ENCODE measurements around the gene STX18. TPM values are rescaled to one million over a fixed set of nuclear protein-coding genes. Genes with fewer than 3 reads are reported as not detected.

STX18 gene
- total RNA-seq (2022) (32.5 and 36.5 TPM in 2 replicates), Bru-seq, nascent RNA (percentile 80 among the genes with signal in this experiment), BruChase-seq, experiment 1, labeled RNA remaining after a 2-hour chase (percentile 76 among the genes with signal in this experiment), BruChase-seq, experiment 2, labeled RNA remaining after a 6-hour chase (percentile 67 among the genes with signal in this experiment)
- long read RNA-seq, transcript STX18-201 (11 exons, 2,138 nt), result major isoform, 50 of 63 reads
- long read RNA-seq, partial matches to known transcripts, result 0 of 63 reads
- long read RNA-seq, other reads (novel, unspliced or antisense), result 12 of 63 reads

GRCh38 chr4:4541661-4542570 lies at the start of gene STX18:
STX18 (minus strand) TSS chr4:4542048; CDS start chr4:4541964, 84 bp downstream.
- peaks cover 6% of the 10 kb centered on the region; the same call in 1 of the 2 replicates for H3K4me1 ChIP-seq
- POLR2A ChIA-PET, result interaction anchor here (1.0 to 1.3 kb wide), 2 partner anchors 14 to 33 kb away, joined by 4 read pairs; no protein-coding TSS in a partner anchor

GRCh38 chr4:4591071-4591470 lies 49.2 kb upstream of the STX18 start:
- Mint-ChIP-seq H3K27me3 (ENCODE audit: insufficient read depth, unreplicated experiment) (no peaks in the 10 kb centered on the region), H3K36me3 (ENCODE audit: insufficient read depth, unreplicated experiment) (no peaks in the 10 kb centered on the region), H3K4me1 (ENCODE audit: low read depth, unreplicated experiment) (no peaks in the 10 kb centered on the region), H3K27ac (ENCODE audit: unreplicated experiment) (no peak overlapping the region), H3K4me3 (ENCODE audit: unreplicated experiment) (no peak overlapping the region), H3K9me3 (ENCODE audit: unreplicated experiment) (no peaks in the 10 kb centered on the region)
- H3K9me3 ChIP-seq, result no peaks in the 10 kb centered on the region
- TF ChIP-seq CTCF (IDR thresholded peaks at IDR 0.05; ENCODE audit: insufficient read depth in 1 of 2, low read depth in 1 of 2, low read length in 1 of 2, severe bottlenecking in 1 of 2, unreplicated experiment in 1 of 2), result no peak
- H3K4me3 ChIP-seq (ENCODE audit: low read depth, low read length), result no peak overlapping the region
- H3K4me1 ChIP-seq, result no peaks in the 10 kb centered on the region
- ChIA-PET POLR2A (no interaction called here), CTCF (interaction anchor here (0.6 kb wide), 1 partner anchor 16 kb away, joined by 3 read pairs; no protein-coding TSS in a partner anchor)
- H3K27me3 ChIP-seq (replicated peaks; ENCODE audit: control insufficient read depth, insufficient read depth, low read length), result no peaks in the 10 kb centered on the region
- no peak for DNase-seq
- no peaks in the 10 kb centered on the region for H3K36me3 ChIP-seq (ENCODE audit: control insufficient read depth, insufficient read depth, low read length)
- BruUV-seq (replicated peaks), result no TSS peak
- intact Hi-C loops (cut with micrococcal nuclease; ENCODE audit: unreplicated experiment), result loop anchor here (10.0 kb wide), 1 partner anchor 274 kb away; no protein-coding TSS in a partner anchor

More at GRCh38 chr4:4541661-4542570, at the start of gene STX18:
- H3K27me3 ChIP-seq (replicated peaks; ENCODE audit: control insufficient read depth, insufficient read depth, low read length), result no peaks in the 10 kb centered on the region
- H3K27ac Mint-ChIP-seq (ENCODE audit: unreplicated experiment), result peak within 1 kb of the TSS; percentile 95
- BruUV-seq (replicated peaks), result no TSS peak
- peak within 1 kb of the TSS; percentile 86 for H3K4me3 Mint-ChIP-seq (ENCODE audit: unreplicated experiment)
- no peaks in the 10 kb centered on the region for H3K9me3 ChIP-seq
- peak within 1 kb of the TSS; percentile 88 for H3K4me3 ChIP-seq (ENCODE audit: low read depth, low read length)
- peak; percentile 88 to 94 for DNase-seq
- CTCF ChIA-PET, result interaction anchor here (0.7 to 1.4 kb wide), 3 partner anchors 33 to 61 kb away, joined by 3 to 6 read pairs (median 4); no protein-coding TSS in a partner anchor
- intact Hi-C loops (cut with micrococcal nuclease; ENCODE audit: unreplicated experiment), result loop anchor here (5.0 kb wide), 1 partner anchor 55 kb away; no protein-coding TSS in a partner anchor
- peaks cover 31% of the 10 kb centered on the region for H3K36me3 Mint-ChIP-seq (ENCODE audit: insufficient read depth, unreplicated experiment)
- no peaks in the 10 kb centered on the region for H3K27me3 Mint-ChIP-seq (ENCODE audit: insufficient read depth, unreplicated experiment)
- H3K4me1 Mint-ChIP-seq (ENCODE audit: low read depth, unreplicated experiment), result peaks cover 8% of the 10 kb centered on the region
- no peaks in the 10 kb centered on the region for H3K36me3 ChIP-seq (ENCODE audit: control insufficient read depth, insufficient read depth, low read length)
- TF ChIP-seq CTCF (IDR thresholded peaks at IDR 0.05; ENCODE audit: insufficient read depth in 1 of 2, low read depth in 1 of 2, low read length in 1 of 2, severe bottlenecking in 1 of 2, unreplicated experiment in 1 of 2), result no peak
- no peaks in the 10 kb centered on the region for H3K9me3 Mint-ChIP-seq (ENCODE audit: unreplicated experiment)

DNA sequence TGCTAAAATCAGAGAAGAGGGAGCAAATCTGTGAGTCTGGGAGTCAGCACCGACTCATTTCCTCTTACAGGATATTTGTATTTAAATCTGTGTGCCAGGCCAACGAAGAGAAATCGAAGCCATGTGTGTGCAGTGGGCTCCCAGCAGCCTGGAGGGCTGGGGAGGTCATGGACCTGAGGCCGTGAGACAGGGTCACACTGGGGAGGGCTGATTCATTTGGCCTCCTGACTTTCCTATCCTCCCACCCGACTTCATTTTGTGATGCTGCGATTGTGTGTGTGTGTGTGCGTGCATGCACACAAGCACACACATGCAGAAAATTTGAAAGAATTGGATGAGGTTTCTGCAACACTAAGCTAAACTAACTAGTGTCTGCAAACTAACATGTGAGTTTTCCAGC lies 48.7 kb upstream of the STX18 start:
- TF ChIP-seq CTCF (IDR thresholded peaks at IDR 0.05; ENCODE audit: insufficient read depth in 1 of 2, low read depth in 1 of 2, low read length in 1 of 2, severe bottlenecking in 1 of 2, unreplicated experiment in 1 of 2), result no peak

More for the DNA sequence above, 48.7 kb upstream of the STX18 start:
- H3K36me3 Mint-ChIP-seq (ENCODE audit: insufficient read depth, unreplicated experiment), result peaks cover 4% of the 10 kb centered on the region
- H3K27ac Mint-ChIP-seq (ENCODE audit: unreplicated experiment), result no peak overlapping the region
- H3K4me3 ChIP-seq (ENCODE audit: low read depth, low read length), result no peak overlapping the region
- no peaks in the 10 kb centered on the region for H3K27me3 Mint-ChIP-seq (ENCODE audit: insufficient read depth, unreplicated experiment)
- H3K4me1 Mint-ChIP-seq (ENCODE audit: low read depth, unreplicated experiment), result no peaks in the 10 kb centered on the region
- no peaks in the 10 kb centered on the region for H3K9me3 ChIP-seq
- no peaks in the 10 kb centered on the region for H3K36me3 ChIP-seq (ENCODE audit: control insufficient read depth, insufficient read depth, low read length)
- no peaks in the 10 kb centered on the region for H3K4me1 ChIP-seq
- BruUV-seq (replicated peaks), result no TSS peak
- no peaks in the 10 kb centered on the region for H3K9me3 Mint-ChIP-seq (ENCODE audit: unreplicated experiment)
- H3K4me3 Mint-ChIP-seq (ENCODE audit: unreplicated experiment), result no peak overlapping the region
- DNase-seq, result no peak
- intact Hi-C loops (cut with micrococcal nuclease; ENCODE audit: unreplicated experiment), result loop anchor here (10.0 kb wide), 1 partner anchor 274 kb away; no protein-coding TSS in a partner anchor
- POLR2A ChIA-PET, result no interaction called here
- H3K27me3 ChIP-seq (replicated peaks; ENCODE audit: control insufficient read depth, insufficient read depth, low read length), result no peaks in the 10 kb centered on the region
- CTCF ChIA-PET, result no interaction called here
